Activated naive CD4-positive, alpha-beta T cell treated with anti-CD3 and anti-CD28 coated beads, Interleukin-2, amount 10 ng/mL, durations not matched to agents 7 days and 5 days (primary cell): ENCODE data around the gene STOX2.
A peak's percentile ranks its signal among the peaks of the same experiment; 100 is the strongest.
"Not testable (repeated sequence)": the region's sequence is repeated elsewhere in the genome, so short reads cannot be mapped to it uniquely, and the experiment has no call there.

ENCODE experiments used
- CTCF ChIA-PET: fragments of 350-600 bp; sonication (Branson Sonifier 250); formaldehyde crosslinking; loops from one replicate; lab custom pipeline; 2021; ENCODE audit warnings: antibody characterized with exemption; lab: Charles Lee
- DNase-seq: peaks from one replicate; pipeline ENCODE4 v3.0.0-alpha.2; 2020
- H3K27ac Mint-ChIP-seq: one replicate; pipeline ENCODE4 v1.8.0; 2021; ENCODE audit warnings: mild to moderate bottlenecking, moderate library complexity, mixed read lengths
- H3K27me3 Mint-ChIP-seq: one replicate; pipeline ENCODE4 v1.8.0; 2021; ENCODE audit warnings: mild to moderate bottlenecking, mixed read lengths
- H3K36me3 Mint-ChIP-seq: one replicate; pipeline ENCODE4 v1.8.0; 2021; ENCODE audit warnings: mixed read lengths
- H3K4me1 Mint-ChIP-seq: one replicate; pipeline ENCODE4 v1.8.0; 2021; ENCODE audit warnings: mixed read lengths
- H3K4me3 Mint-ChIP-seq: one replicate; pipeline ENCODE4 v1.8.0; 2021; ENCODE audit warnings: mild to moderate bottlenecking, moderate library complexity, mixed read lengths
- H3K9me3 Mint-ChIP-seq: one replicate; pipeline ENCODE4 v1.8.0; 2021; ENCODE audit warnings: mixed read lengths

Gene STOX2

DNA sequence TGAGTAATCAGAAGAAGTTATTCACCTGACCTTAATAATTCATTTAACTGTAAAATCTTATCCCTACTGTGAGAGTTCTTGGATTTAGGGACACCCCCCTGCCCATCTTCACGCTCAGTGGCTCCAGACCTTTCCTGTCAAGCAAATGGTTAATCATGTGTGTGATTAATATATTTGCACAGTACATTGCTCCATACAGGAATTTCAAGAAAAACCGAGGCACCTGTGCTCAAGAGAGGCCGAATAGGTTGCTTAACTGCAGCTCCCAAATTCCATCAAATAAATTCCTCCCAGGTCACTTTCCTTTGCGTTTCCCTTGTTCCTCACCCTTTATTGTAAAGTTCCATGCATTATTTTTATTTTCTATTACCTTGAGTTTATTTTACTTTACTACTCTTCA lies 119.5 kb downstream of the STOX2 start:
- H3K27me3 Mint-ChIP-seq: peaks cover 14% of the 10 kb centered on the region
- DNase-seq: no peak
- no peaks in the 10 kb centered on the region for H3K9me3 Mint-ChIP-seq

DNA sequence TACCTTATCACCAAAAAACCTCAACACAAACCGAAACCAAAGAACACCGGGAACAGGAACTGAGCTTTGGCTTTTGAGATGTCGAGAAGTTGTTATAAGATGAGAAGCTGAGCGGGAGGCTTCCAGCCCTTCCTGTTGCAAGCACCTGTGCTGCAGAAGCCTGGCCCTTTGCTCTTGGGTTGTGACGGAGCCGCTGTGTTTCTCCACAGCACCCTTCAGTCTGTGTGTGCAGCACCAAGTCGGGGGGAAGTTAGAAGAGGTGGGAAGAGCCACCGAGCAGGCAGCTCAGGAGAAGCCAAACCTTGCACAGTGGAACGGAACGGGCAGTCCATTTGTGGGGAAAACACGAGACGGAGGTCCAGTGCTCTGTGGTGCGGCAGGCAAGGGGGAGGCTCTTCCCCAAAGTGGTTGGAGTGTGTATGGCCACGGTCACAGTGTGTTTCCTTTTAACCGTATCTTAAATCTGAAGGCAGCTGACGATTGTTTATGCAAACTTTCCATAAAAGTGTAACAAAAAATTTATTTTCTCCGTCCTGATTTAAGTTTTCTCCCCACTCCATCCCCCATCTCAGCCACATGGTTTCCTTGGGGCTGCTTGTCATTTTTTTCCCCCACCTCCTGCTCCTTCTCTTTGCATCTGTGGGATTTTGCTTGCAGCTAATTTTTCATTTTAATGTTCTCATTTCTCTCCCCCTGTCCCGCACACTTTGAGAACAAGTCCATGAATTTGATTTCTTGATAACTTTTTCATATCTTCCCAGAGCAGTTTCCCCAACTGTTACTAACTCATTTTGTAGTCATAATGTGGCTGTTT lies 123.7 kb downstream of the STOX2 start:
- Mint-ChIP-seq H3K27me3 (peaks cover 35% of the 10 kb centered on the region), H3K4me1 (peaks cover 23% of the 10 kb centered on the region), H3K4me3 (peak overlapping the region; percentile 67), H3K27ac (peak overlapping the region; percentile 0), H3K36me3 (no peaks in the 10 kb centered on the region), H3K9me3 (no peaks in the 10 kb centered on the region)
- DNase-seq: peak; percentile 56
- CTCF ChIA-PET: interaction anchor here (0.7 to 1.5 kb wide), 2 partner anchors 202 to 367 kb away, joined by 3 to 5 read pairs; no protein-coding TSS in a partner anchor

More for the DNA sequence above, 119.5 kb downstream of the STOX2 start:
- Mint-ChIP-seq H3K36me3 (no peaks in the 10 kb centered on the region), H3K4me3 (no peak overlapping the region), H3K4me1 (peaks cover 23% of the 10 kb centered on the region), H3K27ac (no peak overlapping the region)
- CTCF ChIA-PET: no interaction called here

DNA sequence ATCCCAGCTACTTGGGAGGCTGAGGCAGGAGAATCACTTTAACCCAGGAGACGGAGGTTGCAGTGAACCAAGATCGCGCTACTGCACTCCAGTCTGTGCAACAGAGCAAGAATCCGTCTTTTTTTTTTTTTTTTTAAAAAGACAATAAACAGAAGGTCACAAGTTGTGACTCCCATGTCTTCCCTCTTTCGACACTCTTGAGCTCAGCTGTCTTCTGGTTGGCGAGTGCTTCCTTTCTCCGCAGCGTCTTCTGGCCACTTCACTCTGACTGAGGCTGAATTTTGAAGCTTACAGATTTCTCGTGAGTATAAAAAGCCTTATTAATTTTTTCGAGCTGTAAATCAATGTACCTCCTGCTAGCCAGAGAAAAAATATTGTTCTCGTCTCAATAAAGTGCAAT lies 124.9 kb downstream of the STOX2 start:
- DNase-seq: no peak
- Mint-ChIP-seq H3K4me1 (peaks cover 23% of the 10 kb centered on the region), H3K27ac (no peak overlapping the region), H3K4me3 (no peak overlapping the region), H3K9me3 (no peaks in the 10 kb centered on the region), H3K27me3 (peaks cover 41% of the 10 kb centered on the region), H3K36me3 (no peaks in the 10 kb centered on the region)
- CTCF ChIA-PET: no interaction called here

DNA sequence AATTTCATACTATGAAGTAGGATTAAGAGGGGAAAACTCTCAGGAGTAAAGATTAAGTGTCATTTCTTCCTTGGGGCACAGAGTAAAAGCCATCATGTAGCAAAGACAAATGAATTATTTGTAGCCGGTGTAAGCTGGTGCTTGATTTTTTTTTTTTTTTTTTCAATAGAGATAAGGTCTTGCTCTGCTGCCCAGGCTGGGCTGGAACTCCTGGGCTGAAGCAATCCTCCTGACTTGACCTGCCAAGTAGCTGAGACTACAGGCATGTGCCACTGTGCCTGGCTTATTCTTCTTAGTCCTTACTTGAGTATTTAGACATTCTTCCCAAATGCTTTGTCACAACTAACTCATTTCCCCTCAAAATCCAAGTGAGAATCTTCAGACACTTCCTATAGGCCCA lies 125.7 kb downstream of the STOX2 start:
- CTCF ChIA-PET: no interaction called here
- Mint-ChIP-seq H3K4me1 (peaks cover 23% of the 10 kb centered on the region), H3K4me3 (no peak overlapping the region)

DNA sequence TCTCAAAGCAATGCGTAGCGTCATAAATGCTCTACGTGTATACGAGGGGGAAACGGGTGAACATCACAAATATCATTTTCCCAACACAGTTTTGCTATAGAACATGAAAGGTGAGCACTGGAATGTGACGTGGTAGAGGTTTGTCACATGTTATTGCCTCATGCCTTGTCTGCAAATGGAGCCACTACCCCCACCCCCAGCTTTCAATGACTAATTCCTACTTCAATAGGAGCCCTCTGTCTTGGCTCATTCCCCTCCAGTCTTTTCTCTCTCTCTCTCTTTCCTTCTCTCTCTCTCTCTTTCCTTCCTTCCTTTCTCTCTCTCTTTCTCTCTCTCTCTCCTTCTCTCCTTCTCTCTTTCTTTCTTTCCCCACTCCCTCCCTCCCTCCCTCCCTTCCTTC lies 127.0 kb downstream of the STOX2 start:
- H3K27me3 Mint-ChIP-seq: peaks cover 35% of the 10 kb centered on the region
- no peaks in the 10 kb centered on the region for H3K9me3 Mint-ChIP-seq
- CTCF ChIA-PET: no interaction called here
- H3K4me1 Mint-ChIP-seq: peaks cover 23% of the 10 kb centered on the region
- no peak for DNase-seq
- H3K36me3 Mint-ChIP-seq: no peaks in the 10 kb centered on the region
- H3K4me3 Mint-ChIP-seq: no peak overlapping the region
- H3K27ac Mint-ChIP-seq: no peak overlapping the region

More for the DNA sequence above, 125.7 kb downstream of the STOX2 start:
- no peak for DNase-seq
- H3K36me3 Mint-ChIP-seq: no peaks in the 10 kb centered on the region
- H3K27ac Mint-ChIP-seq: peak overlapping the region; percentile 30
- no peaks in the 10 kb centered on the region for H3K9me3 Mint-ChIP-seq
- H3K27me3 Mint-ChIP-seq: peaks cover 36% of the 10 kb centered on the region

DNA sequence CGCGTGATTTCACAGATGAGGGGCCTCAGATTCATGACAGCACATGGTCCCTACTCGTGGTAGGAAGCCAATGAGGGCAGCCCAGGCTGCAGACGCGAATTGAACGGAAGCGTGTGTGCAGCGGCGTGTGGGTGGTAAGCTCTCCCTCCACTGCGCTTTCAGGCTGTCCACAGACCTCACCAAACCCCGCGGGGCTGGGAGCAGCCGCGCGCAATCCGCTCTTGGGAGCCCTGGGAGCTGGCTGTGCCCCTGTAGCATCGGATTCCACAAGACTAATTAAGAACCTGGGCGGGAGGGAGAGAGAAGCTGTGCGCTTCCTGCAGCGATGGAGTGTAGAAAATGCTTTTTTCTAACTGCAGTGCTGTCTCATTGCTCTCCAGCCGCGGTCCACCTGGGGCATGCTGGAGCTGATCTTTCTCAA lies 134.9 kb downstream of the STOX2 start:
- H3K36me3 Mint-ChIP-seq: no peaks in the 10 kb centered on the region
- no peaks in the 10 kb centered on the region for H3K4me1 Mint-ChIP-seq
- no peak overlapping the region for H3K27ac Mint-ChIP-seq
- CTCF ChIA-PET: no interaction called here
- no peaks in the 10 kb centered on the region for H3K9me3 Mint-ChIP-seq
- peak overlapping the region; percentile 51 for H3K4me3 Mint-ChIP-seq
- peaks cover 39% of the 10 kb centered on the region for H3K27me3 Mint-ChIP-seq
- DNase-seq: peak; percentile 29

DNA sequence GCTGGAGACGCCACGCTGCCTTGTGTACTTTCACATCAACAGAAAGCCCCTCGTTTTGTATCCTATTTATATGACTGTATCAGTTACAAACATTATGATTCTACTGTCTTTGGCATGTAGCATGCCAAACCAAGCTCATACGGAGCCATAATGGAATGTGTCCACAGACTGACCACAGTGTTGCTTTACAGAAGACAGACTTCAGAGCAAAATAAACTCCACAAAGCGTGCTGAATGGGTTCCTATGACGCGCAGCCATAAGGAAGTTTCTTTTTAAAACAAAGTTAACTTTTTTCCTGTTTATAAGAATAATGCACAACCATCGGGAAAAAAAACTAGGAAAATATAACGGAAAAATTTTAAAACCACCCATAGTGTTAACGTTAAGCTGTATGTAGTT lies 136.0 kb downstream of the STOX2 start:
- peaks cover 44% of the 10 kb centered on the region for H3K27me3 Mint-ChIP-seq
- H3K4me3 Mint-ChIP-seq: no peak overlapping the region
- no peak for DNase-seq
- H3K4me1 Mint-ChIP-seq: no peaks in the 10 kb centered on the region
- no peaks in the 10 kb centered on the region for H3K36me3 Mint-ChIP-seq
- peaks cover 5% of the 10 kb centered on the region for H3K9me3 Mint-ChIP-seq
- CTCF ChIA-PET: no interaction called here
- H3K27ac Mint-ChIP-seq: no peak overlapping the region

DNA sequence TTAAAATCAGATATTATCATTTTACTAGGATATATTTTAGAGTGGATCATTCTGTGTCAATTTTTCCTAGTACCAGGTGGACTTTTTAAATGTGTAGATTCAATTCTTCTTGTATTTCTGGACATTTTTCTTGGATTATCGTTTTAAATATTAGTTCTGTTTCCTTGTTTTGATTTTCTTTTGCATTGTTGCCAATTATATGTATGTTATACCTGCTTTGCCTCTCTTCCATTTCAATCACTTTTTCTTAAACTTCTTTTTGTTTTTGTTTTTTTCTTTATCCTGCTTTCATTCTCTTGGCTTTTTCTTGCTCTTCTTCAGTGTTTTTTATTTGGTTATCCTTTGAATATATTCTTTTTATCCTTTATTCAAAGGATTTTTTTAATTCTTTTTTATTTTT lies 141.0 kb downstream of the STOX2 start:
- CTCF ChIA-PET: no interaction called here
- no peak overlapping the region for H3K4me3 Mint-ChIP-seq
- H3K27ac Mint-ChIP-seq: no peak overlapping the region
- H3K4me1 Mint-ChIP-seq: no peaks in the 10 kb centered on the region
- H3K36me3 Mint-ChIP-seq: no peaks in the 10 kb centered on the region
- no peak for DNase-seq
- H3K27me3 Mint-ChIP-seq: peaks cover 20% of the 10 kb centered on the region
- H3K9me3 Mint-ChIP-seq: peaks cover 7% of the 10 kb centered on the region

DNA sequence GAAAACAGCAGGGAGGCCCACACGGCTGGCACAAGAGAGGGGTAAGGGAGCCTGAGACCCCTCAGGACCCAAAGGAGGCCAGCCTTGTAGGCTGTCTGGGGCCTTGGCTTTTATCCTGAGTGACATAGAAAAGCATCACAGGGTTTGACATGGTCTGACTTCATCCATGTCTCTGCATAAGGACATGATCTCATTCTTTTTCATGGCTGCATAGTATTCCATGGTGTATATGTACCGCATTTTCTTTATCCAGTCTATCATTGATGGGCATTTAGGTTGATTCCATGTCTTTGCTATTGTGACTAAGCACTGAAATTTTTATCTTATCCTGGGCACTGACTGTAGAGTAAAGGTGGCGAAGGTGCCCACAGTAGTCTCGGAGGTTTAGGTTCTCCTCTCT lies 146.2 kb downstream of the STOX2 start:
- DNase-seq, H3K4me1 Mint-ChIP-seq, H3K4me3 Mint-ChIP-seq, H3K27ac Mint-ChIP-seq, H3K27me3 Mint-ChIP-seq, H3K36me3 Mint-ChIP-seq, H3K9me3 Mint-ChIP-seq, CTCF ChIA-PET: not testable (repeated sequence)

DNA sequence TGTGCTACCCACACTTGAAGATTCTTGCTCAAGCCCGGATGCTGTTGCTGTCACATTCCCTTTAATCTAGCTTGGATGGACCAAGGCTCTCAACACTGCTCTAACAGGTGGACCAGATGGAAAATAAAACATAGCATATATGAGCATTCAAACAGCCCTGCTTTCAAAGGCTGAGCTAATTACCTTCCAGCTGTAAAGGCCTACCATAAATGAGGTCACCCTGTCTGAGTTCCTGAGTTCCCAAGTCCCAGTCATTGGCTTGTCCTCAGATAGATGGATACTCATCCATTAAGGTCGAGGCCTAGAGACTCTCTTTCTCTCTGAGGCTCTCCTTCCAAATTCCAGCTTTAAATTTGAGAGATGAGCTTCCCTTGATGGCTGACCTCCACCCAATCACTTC lies 147.5 kb downstream of the STOX2 start:
- Mint-ChIP-seq H3K9me3 (peaks cover 6% of the 10 kb centered on the region), H3K4me1 (no peaks in the 10 kb centered on the region), H3K4me3 (no peak overlapping the region), H3K36me3 (no peaks in the 10 kb centered on the region), H3K27me3 (peaks cover 5% of the 10 kb centered on the region), H3K27ac (no peak overlapping the region)
- CTCF ChIA-PET: no interaction called here
- DNase-seq: no peak

DNA sequence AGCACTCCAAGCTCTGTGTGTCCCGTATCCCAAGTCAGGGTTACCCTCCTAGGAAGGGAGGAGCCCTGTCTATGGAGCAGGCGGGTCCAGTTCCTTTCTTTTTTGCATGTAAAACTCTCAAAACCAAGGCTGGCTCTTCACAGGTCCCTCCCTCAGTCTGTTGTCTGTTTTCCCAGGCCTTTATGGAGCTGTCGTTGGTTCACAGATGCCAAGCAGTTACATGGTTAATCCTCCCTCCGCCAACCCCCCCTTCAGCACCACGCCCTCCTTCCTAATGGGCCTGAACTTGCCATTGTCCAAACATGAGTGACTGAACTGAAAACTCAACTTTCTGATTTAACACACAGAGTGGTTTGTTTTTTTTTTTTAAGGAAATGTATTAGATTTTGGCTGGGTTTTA lies 148.3 kb downstream of the STOX2 start:
- no peaks in the 10 kb centered on the region for H3K4me1 Mint-ChIP-seq
- peaks cover 5% of the 10 kb centered on the region for H3K27me3 Mint-ChIP-seq
- CTCF ChIA-PET: no interaction called here

DNA sequence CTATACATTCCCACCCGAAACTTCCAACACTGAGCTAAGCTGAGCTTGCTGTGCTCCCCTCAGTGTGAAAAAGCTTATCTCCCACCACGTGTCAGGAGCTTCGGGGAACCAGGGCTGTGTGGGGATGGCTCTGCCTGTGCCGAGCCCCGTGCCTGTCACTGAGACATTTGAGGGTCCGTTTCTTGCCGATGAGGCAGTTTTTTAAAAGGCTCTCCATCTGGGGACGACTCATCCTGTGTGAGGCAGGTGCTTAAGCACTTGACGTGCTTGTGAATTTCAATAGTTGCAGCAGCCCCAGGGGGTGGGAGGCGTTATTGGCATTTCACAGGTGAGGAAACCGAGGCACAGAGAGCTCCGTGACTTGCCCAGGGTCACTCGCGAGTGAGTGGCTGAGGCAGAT lies 151.8 kb downstream of the STOX2 start:
- Mint-ChIP-seq H3K4me3 (no peak overlapping the region), H3K36me3 (no peaks in the 10 kb centered on the region), H3K27me3 (peaks cover 5% of the 10 kb centered on the region), H3K27ac (no peak overlapping the region), H3K4me1 (no peaks in the 10 kb centered on the region), H3K9me3 (no peaks in the 10 kb centered on the region)
- CTCF ChIA-PET: no interaction called here
- DNase-seq: no peak

More for the DNA sequence above, 148.3 kb downstream of the STOX2 start:
- Mint-ChIP-seq H3K27ac (no peak overlapping the region), H3K36me3 (no peaks in the 10 kb centered on the region), H3K4me3 (no peak overlapping the region), H3K9me3 (peaks cover 6% of the 10 kb centered on the region)
- DNase-seq: no peak

DNA sequence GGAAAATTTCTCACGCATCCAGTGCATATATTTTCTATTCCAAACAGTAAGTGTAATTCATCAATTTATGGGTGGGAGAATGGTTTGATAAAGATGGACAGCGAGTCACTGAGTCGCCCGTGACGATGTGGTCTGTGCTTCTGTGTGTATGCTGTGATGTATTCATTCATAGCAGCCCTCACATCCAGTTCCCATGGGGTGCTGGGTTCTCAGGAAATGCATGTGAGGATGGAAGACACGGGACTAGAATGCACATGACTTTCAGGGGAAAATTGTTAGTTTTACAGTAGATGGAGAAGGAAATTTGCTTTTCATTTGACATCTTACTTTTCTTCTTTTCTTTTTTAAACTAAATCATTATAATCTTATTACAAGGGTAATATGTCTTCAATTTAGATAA lies 152.9 kb downstream of the STOX2 start:
- no peaks in the 10 kb centered on the region for H3K4me1 Mint-ChIP-seq
- no peak overlapping the region for H3K27ac Mint-ChIP-seq
- CTCF ChIA-PET: no interaction called here
- no peaks in the 10 kb centered on the region for H3K36me3 Mint-ChIP-seq
- H3K9me3 Mint-ChIP-seq: no peaks in the 10 kb centered on the region
- no peak for DNase-seq
- H3K4me3 Mint-ChIP-seq: no peak overlapping the region
- peaks cover 5% of the 10 kb centered on the region for H3K27me3 Mint-ChIP-seq

DNA sequence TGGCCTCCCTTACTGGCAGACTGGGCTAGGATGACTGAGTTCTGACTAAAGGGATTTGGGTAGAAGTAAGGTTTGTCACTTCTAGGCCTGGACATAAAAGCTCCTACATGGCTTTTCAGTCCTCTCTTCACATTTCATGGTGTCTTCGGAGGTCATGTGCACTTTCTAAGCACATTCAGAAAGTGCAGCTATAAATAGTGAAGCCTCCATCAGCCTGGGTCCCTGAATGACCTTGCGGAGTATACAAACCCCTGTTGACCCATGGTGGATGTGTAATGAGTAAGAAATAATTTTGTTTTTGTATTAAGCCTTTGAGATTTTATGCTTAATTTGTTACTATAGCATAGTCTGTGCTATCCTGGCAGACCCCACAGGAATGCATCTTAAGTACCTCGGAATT lies 154.0 kb downstream of the STOX2 start:
- Mint-ChIP-seq H3K27me3 (peaks cover 5% of the 10 kb centered on the region), H3K27ac (no peak overlapping the region), H3K36me3 (no peaks in the 10 kb centered on the region), H3K4me3 (no peak overlapping the region), H3K9me3 (no peaks in the 10 kb centered on the region), H3K4me1 (no peaks in the 10 kb centered on the region)
- CTCF ChIA-PET: no interaction called here
- DNase-seq: no peak

DNA sequence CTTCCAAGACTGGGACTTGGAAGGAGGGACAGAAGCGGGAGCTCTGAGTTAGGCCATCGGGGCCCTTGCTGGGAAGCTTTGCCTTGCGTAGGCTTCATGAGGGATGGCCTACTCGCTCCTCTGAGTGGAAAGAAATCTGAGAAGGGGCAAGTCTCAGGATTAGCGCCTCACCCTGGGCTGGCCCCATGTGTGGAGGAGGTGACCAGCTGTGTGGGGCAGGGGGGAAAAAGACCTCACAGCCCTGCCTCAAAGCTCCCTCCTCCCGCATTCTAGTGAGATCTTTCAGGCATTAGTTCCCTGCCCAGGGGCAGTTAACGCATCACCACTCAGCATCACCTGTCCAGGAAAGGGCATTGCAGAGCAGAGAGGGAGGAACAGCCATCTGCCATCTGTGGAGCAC lies 156.5 kb downstream of the STOX2 start:
- no peak for DNase-seq
- Mint-ChIP-seq H3K4me1 (no peaks in the 10 kb centered on the region), H3K4me3 (no peak overlapping the region), H3K9me3 (no peaks in the 10 kb centered on the region), H3K36me3 (no peaks in the 10 kb centered on the region), H3K27ac (no peak overlapping the region), H3K27me3 (peaks cover 10% of the 10 kb centered on the region)
- CTCF ChIA-PET: no interaction called here
